Right renal pelvis (tissue), 4 donors: ENCODE measurements around the gene LAMB2. TPM values are rescaled to one million over a fixed set of nuclear protein-coding genes. Genes with fewer than 3 reads are reported as not detected.

ENCODE experiments used
- DNase-seq, 4 donors: peaks; one replicate each; pipeline ENCODE4 v3.0.0-alpha.2; 2013; ENCODE audit warnings: low read depth in 4 of 4, low spot score in 3 of 4, missing footprints in 1 of 4
- polyA plus RNA-seq, 4 donors: library from polyadenylated mRNA; unstranded; fragments of 120-200 nt; gene quantifications; one replicate each; pipeline ENCODE4 v1.2.1, GENCODE V29; 2013; ENCODE audit not compliant: insufficient read length in 4 of 4

Gene LAMB2
- polyA plus RNA-seq, 4 donors: 359 to 408 (median 390) TPM

- DNase-seq: no peak
Observed at GRCh38 chr3:49122022-49122421, 10.8 kb downstream of the LAMB2 start.

GRCh38 chr3:49121132-49121736 lies 11.6 kb downstream of the LAMB2 start:
- no peak for DNase-seq

- DNase-seq: peak; percentile 81 to 91 (median 86)
Observed at GRCh38 chr3:49120438-49121131, 12.3 kb downstream of the LAMB2 start, which contains the start of gene USP19. TSS of gene USP19 (minus strand) at chr3:49120823. CDS start at chr3:49119145, 1,678 bp downstream.

- DNase-seq: no peak
Observed at GRCh38 chr3:49120096-49120437, 12.8 kb downstream of the LAMB2 start.

- DNase-seq: no peak
Observed at GRCh38 chr3:49119439-49119838, 13.4 kb downstream of the LAMB2 start.

GRCh38 chr3:49119036-49119435 lies 13.8 kb downstream of the LAMB2 start:
- no peak for DNase-seq

GRCh38 chr3:49112262-49112661 lies 20.6 kb downstream of the LAMB2 start:
- DNase-seq: no peak

GRCh38 chr3:49111347-49111746 lies 21.5 kb downstream of the LAMB2 start:
- no peak for DNase-seq

GRCh38 chr3:49110780-49111179 lies 22.1 kb downstream of the LAMB2 start:
- DNase-seq: no peak

GRCh38 chr3:49108346-49108745 lies 24.5 kb downstream of the LAMB2 start:
- DNase-seq: no peak

- DNase-seq: peak; percentile 83 to 90 (median 88)
Observed at GRCh38 chr3:49104427-49105291, 28.2 kb downstream of the LAMB2 start, which contains the start of gene QARS1. TSS of gene QARS1 (minus strand) at chr3:49104757. CDS start at chr3:49104733, 24 bp downstream.

- DNase-seq: no peak
Observed at GRCh38 chr3:49104052-49104426, 28.8 kb downstream of the LAMB2 start.

GRCh38 chr3:49100046-49100615 lies 32.7 kb downstream of the LAMB2 start:
- DNase-seq: no peak

GRCh38 chr3:49098910-49099630 lies 33.8 kb downstream of the LAMB2 start:
- DNase-seq: no peak

GRCh38 chr3:49098429-49098828 lies 34.4 kb downstream of the LAMB2 start:
- DNase-seq: no peak

GRCh38 chr3:49093853-49094767 lies 38.7 kb downstream of the LAMB2 start, which contains the start of gene QRICH1:
TSS of gene QRICH1 (minus strand) at chr3:49094071. CDS start at chr3:49077017, 17,054 bp downstream.
- peak; percentile 96 to 98 (median 97) for DNase-seq

- DNase-seq: peak; percentile 54 to 71 (median 65)
Observed at GRCh38 chr3:49092938-49093852, 39.7 kb downstream of the LAMB2 start.

GRCh38 chr3:49081429-49081828 lies 51.4 kb downstream of the LAMB2 start:
- DNase-seq: no peak
